Endothelial cell of umbilical vein (primary cell): ENCODE results near the gene KLF15. TPM values are rescaled to one million over a fixed set of nuclear protein-coding genes. Genes with fewer than 3 reads are reported as not detected.

Source experiments
- BruUV-seq: library from RNA; stranded (reverse); fragments of 400-500 nt; replicated peaks from 2 replicates; lab custom pipeline; 2021; lab: Mats Ljungman, UMichigan
- CTCF ChIA-PET: fragments of 300-600, 350-600 bp; sonication (Branson Sonifier 250); formaldehyde crosslinking; loops from one replicate; lab custom pipeline; 2021; ENCODE audit warnings: antibody characterized with exemption, inconsistent platforms; lab: Charles Lee
- POLR2A ChIA-PET: fragments of 300-600, 350-600 bp; sonication (Branson Sonifier 250); formaldehyde crosslinking; loops from one replicate; lab custom pipeline; 2021; ENCODE audit warnings: antibody characterized with exemption, inconsistent platforms; lab: Charles Lee
- DNase-seq: peaks from one replicate; pipeline ENCODE4 v3.0.0-alpha.2; 2011; ENCODE audit warnings: low read depth, low spot score
- FAIRE-seq: peaks from 2 replicates; lab custom pipeline; 2011; peaks lifted over from hg19 to GRCh38; lab: Jason Lieb, UNC
- H2AFZ ChIP-seq: 2 replicates; pipeline ENCODE4 v1.6.0; 2012; ENCODE audit warnings: low read depth, low read length, control low read depth, inconsistent platforms
- H3K27ac ChIP-seq: 2 replicates; pipeline ENCODE4 v1.5.1; 2011; ENCODE audit warnings: low read depth, mild to moderate bottlenecking, control low read depth, low read length, moderate library complexity; ENCODE audit not compliant: insufficient read depth
- H3K27me3 ChIP-seq, 2 experiments: 2 replicates each; pipeline versions ENCODE4 v1.6.0 to v1.6.1; 2011; ENCODE audit warnings: low read length in 2 of 2, mixed read lengths in 1 of 2; ENCODE audit not compliant: control insufficient read depth in 2 of 2, insufficient read depth in 2 of 2
- H3K36me3 ChIP-seq, 2 experiments: 2 replicates in 1 of 2; 3 replicates in 1 of 2; pipeline ENCODE4 v1.5.1; 2011; ENCODE audit warnings: low read length in 2 of 2, mild to moderate bottlenecking in 1 of 2, moderate library complexity in 1 of 2; ENCODE audit not compliant: control insufficient read depth in 2 of 2, insufficient read depth in 2 of 2; ENCODE audit errors: extremely low read depth in 1 of 2
- H3K4me1 ChIP-seq: 3 replicates; pipeline ENCODE4 v1.5.1; 2011; ENCODE audit warnings: mild to moderate bottlenecking, low read length; ENCODE audit not compliant: control insufficient read depth, insufficient read depth; ENCODE audit errors: extremely low read depth
- H3K4me2 ChIP-seq: 2 replicates; pipeline ENCODE4 v1.6.1; 2011; ENCODE audit warnings: low read length, control low read depth, mixed read lengths; ENCODE audit not compliant: insufficient read depth
- H3K4me3 ChIP-seq, 3 experiments: fragments of 200-600 bp in 1 of 3; sonication (generic), shearing (Covaris generic) in 1 of 3; replicated peaks in 1 of 3; 2 replicates each; pipeline ENCODE4 v1.5.1; 2011 to 2016; ENCODE audit warnings: control low read depth in 3 of 3, low read length in 3 of 3, mild to moderate bottlenecking in 2 of 3, inconsistent platforms in 1 of 3, low read depth in 1 of 3, moderate library complexity in 1 of 3; ENCODE audit not compliant: insufficient read depth in 1 of 3
- H3K79me2 ChIP-seq: 2 replicates; pipeline ENCODE4 v1.6.0; 2012; ENCODE audit warnings: low read length, inconsistent platforms; ENCODE audit not compliant: control insufficient read depth, insufficient read depth
- H3K9ac ChIP-seq: replicated peaks from 2 replicates; pipeline ENCODE3; 2011; ENCODE audit warnings: low read length, control low read depth; ENCODE audit not compliant: insufficient read depth; ENCODE audit errors: extremely low read depth
- H3K9me1 ChIP-seq: replicated peaks from 3 replicates; pipeline ENCODE4 v1.6.0; 2011; ENCODE audit warnings: mild to moderate bottlenecking, low read length; ENCODE audit not compliant: control insufficient read depth, insufficient read depth; ENCODE audit errors: extremely low read depth
- H3K9me3 ChIP-seq: replicated peaks from 2 replicates; pipeline ENCODE4 v1.5.1; 2012; ENCODE audit warnings: low read length, inconsistent platforms; ENCODE audit not compliant: control insufficient read depth, insufficient read depth
- H4K20me1 ChIP-seq: replicated peaks from 2 replicates; pipeline ENCODE3; 2011; ENCODE audit warnings: mild to moderate bottlenecking, low read length; ENCODE audit not compliant: control insufficient read depth, insufficient read depth; ENCODE audit errors: extremely low read depth
- CTCF ChIP-seq, 2 donors: IDR thresholded peaks; 1 replicate in 1 of 2; 2 replicates in 1 of 2; pipeline ENCODE4 v1.5.1; 2011; ENCODE audit warnings: low read length in 2 of 2, mild to moderate bottlenecking in 2 of 2, moderate library complexity in 2 of 2, control low read depth in 1 of 2, inconsistent platforms in 1 of 2, low read depth in 1 of 2; ENCODE audit not compliant: insufficient read depth in 1 of 2; ENCODE audit errors: extremely low read depth in 1 of 2
- EZH2 ChIP-seq: IDR thresholded peaks from 2 replicates; pipeline ENCODE4 v1.6.1; 2012; ENCODE audit warnings: borderline replicate concordance, low read depth, mild to moderate bottlenecking, moderate library complexity, low read length, inconsistent platforms; ENCODE audit not compliant: severe bottlenecking
- FOS ChIP-seq: IDR thresholded peaks from 2 replicates; pipeline ENCODE4 v1.6.1; 2011; ENCODE audit warnings: mild to moderate bottlenecking, low read length, moderate library complexity, borderline replicate concordance; ENCODE audit not compliant: insufficient read depth
- GATA2 ChIP-seq: IDR thresholded peaks from 2 replicates; pipeline ENCODE4 v1.7.0; 2011; ENCODE audit warnings: low read depth, mild to moderate bottlenecking, moderate library complexity, mixed read lengths, low read length; ENCODE audit not compliant: insufficient read length, insufficient read depth
- JUN ChIP-seq: IDR thresholded peaks from 2 replicates; pipeline ENCODE4 v1.6.1; 2011; ENCODE audit warnings: borderline replicate concordance, low read depth; ENCODE audit not compliant: insufficient read length, insufficient read depth
- MYC ChIP-seq: IDR thresholded peaks from one replicate; pipeline ENCODE4 v1.6.1; 2011; ENCODE audit warnings: mild to moderate bottlenecking, low read depth, low read length
- POLR2A ChIP-seq: IDR thresholded peaks from 2 replicates; pipeline ENCODE4 v1.6.1; 2012; ENCODE audit warnings: low read depth, mild to moderate bottlenecking, control low read depth, low read length
- POLR2AphosphoS5 ChIP-seq: IDR thresholded peaks from 2 replicates; pipeline ENCODE4 v1.6.1; 2012; ENCODE audit warnings: low read depth, mild to moderate bottlenecking, control low read depth, low read length, moderate library complexity; ENCODE audit not compliant: insufficient read depth
- dilution Hi-C: fragments of 300-500 bp; cut with MboI; formaldehyde crosslinking; loops from one replicate; pipeline ENCODE4 v1.15.0; 2019; ENCODE audit warnings: low sequenced_read_pairs; ENCODE audit not compliant: extremely low pct_ligation_motif_present
- intact Hi-C: fragments of 100-400 bp; cut with micrococcal nuclease; formaldehyde crosslinking; loops from one replicate; pipeline ENCODE4 v1.10.0; 2022
- polyA plus RNA-seq, 4 experiments: library from polyadenylated mRNA; depleted of rRNA in 3 of 4; stranded (reverse) in 3 of 4; unstranded in 1 of 4; fragments of >200 nt; gene quantifications; 2 replicates each; pipeline versions ENCODE4 v1.2.1 to v1.2.3, GENCODE V29; 2011 to 2012; ENCODE audit warnings: missing spikeins in 1 of 4
- total RNA-seq: library from RNA; stranded (reverse); gene quantifications from 2 replicates; pipeline ENCODE4 v1.2.3, GENCODE V29; 2021
- TF ChIP-seq, protein P1 (sequence below): IDR thresholded peaks from 2 replicates; pipeline ENCODE4 v1.6.1; 2011; ENCODE audit not compliant: insufficient read depth, insufficient read length

KLF15 gene
- total and polyA plus RNA-seq, 2 donors (not counting 3 experiments of a cell fraction or from before 2014, with no cell fraction given), result 2.2 to 3.0 TPM

DNA sequence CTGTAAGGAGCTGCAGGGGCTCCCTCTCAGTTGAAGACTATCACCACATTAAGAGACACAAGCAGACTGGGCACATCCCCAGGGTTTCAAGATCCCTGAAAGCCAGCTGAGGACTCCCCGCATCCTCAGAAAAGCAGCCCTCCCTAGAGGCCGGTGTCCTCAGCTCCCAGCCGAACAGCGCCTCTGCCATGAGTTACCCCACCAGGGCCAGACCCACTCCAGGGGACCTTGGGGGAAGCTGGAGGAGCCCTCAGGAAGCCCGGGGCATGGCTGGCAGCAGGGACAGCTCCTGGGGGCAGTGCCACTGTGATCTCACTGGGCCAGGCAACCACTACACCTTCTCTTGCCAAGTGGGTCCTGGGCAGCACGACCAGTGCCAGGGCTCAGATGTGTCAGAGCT is 8.1 kb downstream of the KLF15 start:
- H3K9me1 ChIP-seq, result no peaks in the 10 kb centered on the region
- H3K36me3 ChIP-seq, result peaks cover 0 to 4% of the 10 kb centered on the region in 2 experiments
- H4K20me1 ChIP-seq, result no peaks in the 10 kb centered on the region
- H3K4me3 ChIP-seq, result no peak overlapping the region
- intact Hi-C loops (no loop called here), dilution Hi-C loops (no loop called here)
- TF ChIP-seq FOS (no peak), POLR2AphosphoS5 (no peak), MYC (no peak), GATA2 (no peak), EZH2 (no peak), POLR2A (no peak), CTCF (IDR thresholded peaks at IDR 0.05; ENCODE audit: extremely low read depth in 1 of 2, insufficient read depth in 1 of 2, low read depth in 1 of 2, low read length in 2 of 2) (no peak), JUN (no peak)
- TF ChIP-seq, protein P1, sequence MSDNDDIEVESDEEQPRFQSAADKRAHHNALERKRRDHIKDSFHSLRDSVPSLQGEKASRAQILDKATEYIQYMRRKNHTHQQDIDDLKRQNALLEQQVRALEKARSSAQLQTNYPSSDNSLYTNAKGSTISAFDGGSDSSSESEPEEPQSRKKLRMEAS, result no peak
- H3K4me2 ChIP-seq, result no peak overlapping the region
- BruUV-seq, result no TSS peak
- no peaks in the 10 kb centered on the region for H3K9me3 ChIP-seq
- POLR2A ChIA-PET, result no interaction called here
- FAIRE-seq (no peak), DNase-seq (no peak)
- no peak overlapping the region for H3K9ac ChIP-seq
- CTCF ChIA-PET, result interaction anchor here (0.7 to 1.6 kb wide), 4 partner anchors 35 to 89 kb away, joined by 3 to 6 read pairs (median 4); no protein-coding TSS in a partner anchor
- no peaks in the 10 kb centered on the region for H3K79me2 ChIP-seq
- H3K27me3 ChIP-seq, result no peaks in the 10 kb centered on the region
- no peak overlapping the region for H2AFZ ChIP-seq
- H3K4me1 ChIP-seq, result no peaks in the 10 kb centered on the region
- no peak overlapping the region for H3K27ac ChIP-seq
